Activated naive CD4-positive, alpha-beta T cell treated with anti-CD3 and anti-CD28 coated beads, Interleukin-2, amount 50 U/mL, for 24 hours (primary cell): ENCODE results near the gene SLC2A4RG.
A peak's percentile ranks its signal among the peaks of the same experiment; 100 is the strongest.

ENCODE experiments used
- H3K27ac Mint-ChIP-seq: one replicate; pipeline ENCODE4 v1.8.0; 2021; ENCODE audit warnings: mild to moderate bottlenecking, mixed read lengths
- H3K27me3 Mint-ChIP-seq: one replicate; pipeline ENCODE4 v1.8.0; 2021; ENCODE audit warnings: mixed read lengths
- H3K36me3 Mint-ChIP-seq: one replicate; pipeline ENCODE4 v1.8.0; 2021; ENCODE audit warnings: mixed read lengths
- H3K4me1 Mint-ChIP-seq: one replicate; pipeline ENCODE4 v1.8.0; 2021; ENCODE audit warnings: mixed read lengths
- H3K4me3 Mint-ChIP-seq: one replicate; pipeline ENCODE4 v1.8.0; 2021; ENCODE audit warnings: mild to moderate bottlenecking, mixed read lengths
- H3K9me3 Mint-ChIP-seq: one replicate; pipeline ENCODE4 v1.8.0; 2021; ENCODE audit warnings: mixed read lengths

SLC2A4RG gene

DNA sequence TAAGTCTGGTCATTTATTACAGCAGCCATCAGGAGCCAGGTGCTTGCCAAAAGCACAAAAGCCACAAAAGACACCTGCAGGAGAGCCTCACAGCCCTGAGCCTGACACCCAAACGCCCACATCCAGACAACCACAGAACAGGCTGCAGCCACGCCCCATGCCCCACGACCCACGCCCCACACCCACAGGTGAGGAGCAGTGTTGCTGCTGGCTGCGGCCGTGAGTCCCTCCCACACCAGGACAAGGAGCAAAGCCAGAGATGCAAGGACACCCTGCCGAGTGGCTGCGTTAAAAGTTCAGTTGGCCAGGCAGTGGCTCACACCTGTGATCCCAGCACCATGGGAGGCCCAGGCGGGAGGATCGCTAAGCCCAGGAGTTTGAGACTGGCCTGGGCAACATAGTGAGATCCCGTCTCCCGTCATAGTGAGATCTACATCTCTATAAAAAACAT, 43.0 kb downstream of the SLC2A4RG start:
- Mint-ChIP-seq H3K4me3 (no peak overlapping the region), H3K27ac (peak overlapping the region; percentile 30), H3K4me1 (peaks cover 12% of the 10 kb centered on the region)

DNA sequence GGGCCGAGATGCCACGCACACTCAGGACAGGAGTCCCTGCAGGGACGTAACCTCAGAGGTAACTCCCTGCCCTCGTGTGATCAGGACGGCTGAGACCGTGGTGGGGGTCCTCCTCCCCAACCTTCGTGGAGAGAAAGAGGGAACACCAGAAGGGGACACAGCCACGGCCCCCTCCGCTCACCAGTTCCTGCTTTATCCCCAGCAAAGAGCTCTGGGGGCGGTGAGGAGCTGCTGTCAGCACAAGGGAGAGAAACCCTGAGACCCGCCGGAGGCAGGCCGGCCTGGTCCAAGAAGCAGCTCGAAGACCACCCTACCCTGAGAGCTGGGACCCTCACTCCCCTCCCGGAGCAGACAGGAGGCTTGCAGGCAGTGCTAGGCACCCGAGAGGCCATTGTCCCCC, 44.4 kb downstream of the SLC2A4RG start:
- Mint-ChIP-seq H3K27me3 (no peaks in the 10 kb centered on the region), H3K36me3 (no peaks in the 10 kb centered on the region), H3K4me3 (no peak overlapping the region), H3K27ac (no peak overlapping the region), H3K4me1 (peaks cover 12% of the 10 kb centered on the region), H3K9me3 (no peaks in the 10 kb centered on the region)

More for the DNA sequence above, 43.0 kb downstream of the SLC2A4RG start:
- no peaks in the 10 kb centered on the region for H3K27me3 Mint-ChIP-seq
- H3K36me3 Mint-ChIP-seq, result no peaks in the 10 kb centered on the region
- no peaks in the 10 kb centered on the region for H3K9me3 Mint-ChIP-seq

DNA sequence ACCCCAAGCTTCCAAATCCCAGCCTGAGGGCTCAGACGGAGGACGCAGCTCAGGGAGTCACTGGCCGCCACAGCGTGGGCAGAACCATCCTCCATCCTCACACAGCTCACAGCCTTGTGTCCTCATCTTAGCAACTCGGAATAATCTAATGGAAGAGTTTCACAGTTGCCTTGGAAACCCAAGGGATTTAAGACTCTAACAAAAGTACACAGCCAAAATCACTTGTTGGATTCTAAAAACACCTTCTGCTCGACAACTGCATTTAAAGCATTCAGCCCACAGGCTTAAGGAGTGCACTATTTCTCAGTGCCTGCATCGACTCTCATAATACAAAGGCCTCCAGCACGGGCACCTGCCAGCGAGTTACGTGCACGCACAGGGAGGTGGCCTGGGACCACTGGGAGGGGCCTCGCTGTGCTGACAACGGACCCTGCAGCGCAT, 46.1 kb downstream of the SLC2A4RG start:
- H3K27me3 Mint-ChIP-seq, result no peaks in the 10 kb centered on the region
- no peaks in the 10 kb centered on the region for H3K36me3 Mint-ChIP-seq
- H3K27ac Mint-ChIP-seq, result no peak overlapping the region
- no peak overlapping the region for H3K4me3 Mint-ChIP-seq
- peaks cover 12% of the 10 kb centered on the region for H3K4me1 Mint-ChIP-seq
- no peaks in the 10 kb centered on the region for H3K9me3 Mint-ChIP-seq

DNA sequence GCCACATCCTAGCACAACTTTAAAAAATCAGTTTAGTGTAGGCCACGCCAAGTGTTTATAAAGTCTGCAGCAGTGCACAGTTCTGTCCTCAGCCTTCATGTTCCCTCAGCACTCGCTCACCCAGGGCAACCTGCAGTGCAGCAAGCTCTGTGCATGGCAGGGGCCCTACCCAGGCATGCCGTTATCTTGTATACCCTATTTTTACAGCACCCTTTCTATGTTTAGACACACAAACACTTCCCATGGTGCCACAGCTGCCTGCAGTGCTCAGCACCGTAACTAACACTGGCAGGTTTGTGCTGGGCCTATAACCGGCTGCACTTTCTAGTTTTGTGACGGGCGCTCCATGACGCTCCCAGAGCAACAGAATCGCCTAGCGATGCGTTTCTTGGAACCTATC, 47.7 kb downstream of the SLC2A4RG start:
- H3K36me3 Mint-ChIP-seq, result no peaks in the 10 kb centered on the region
- peaks cover 5% of the 10 kb centered on the region for H3K4me1 Mint-ChIP-seq
- H3K27ac Mint-ChIP-seq, result no peak overlapping the region
- no peaks in the 10 kb centered on the region for H3K9me3 Mint-ChIP-seq
- H3K27me3 Mint-ChIP-seq, result no peaks in the 10 kb centered on the region
- no peak overlapping the region for H3K4me3 Mint-ChIP-seq

DNA sequence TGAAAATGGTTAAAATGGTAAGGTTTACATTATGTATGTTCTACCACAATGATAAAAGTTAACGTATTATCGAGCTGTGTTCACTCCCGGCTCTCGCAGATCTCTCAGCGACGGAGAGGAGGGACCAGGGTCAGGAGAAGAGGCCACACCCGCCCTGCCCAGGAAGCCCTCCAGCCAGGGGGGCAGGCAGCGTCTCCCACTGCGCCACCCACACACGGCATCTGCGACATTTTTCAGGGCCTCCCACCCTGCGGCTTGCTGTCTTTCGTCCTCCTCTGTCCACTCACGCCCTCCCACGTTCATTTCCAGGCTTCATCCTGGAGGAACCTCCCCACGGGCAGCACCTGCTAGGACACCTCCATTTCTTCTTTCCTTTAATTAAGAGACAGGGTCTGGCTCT, 48.2 kb downstream of the SLC2A4RG start:
- Mint-ChIP-seq H3K36me3 (no peaks in the 10 kb centered on the region), H3K27ac (no peak overlapping the region), H3K4me1 (peaks cover under 1% of the 10 kb centered on the region), H3K4me3 (no peak overlapping the region), H3K27me3 (no peaks in the 10 kb centered on the region), H3K9me3 (no peaks in the 10 kb centered on the region)

DNA sequence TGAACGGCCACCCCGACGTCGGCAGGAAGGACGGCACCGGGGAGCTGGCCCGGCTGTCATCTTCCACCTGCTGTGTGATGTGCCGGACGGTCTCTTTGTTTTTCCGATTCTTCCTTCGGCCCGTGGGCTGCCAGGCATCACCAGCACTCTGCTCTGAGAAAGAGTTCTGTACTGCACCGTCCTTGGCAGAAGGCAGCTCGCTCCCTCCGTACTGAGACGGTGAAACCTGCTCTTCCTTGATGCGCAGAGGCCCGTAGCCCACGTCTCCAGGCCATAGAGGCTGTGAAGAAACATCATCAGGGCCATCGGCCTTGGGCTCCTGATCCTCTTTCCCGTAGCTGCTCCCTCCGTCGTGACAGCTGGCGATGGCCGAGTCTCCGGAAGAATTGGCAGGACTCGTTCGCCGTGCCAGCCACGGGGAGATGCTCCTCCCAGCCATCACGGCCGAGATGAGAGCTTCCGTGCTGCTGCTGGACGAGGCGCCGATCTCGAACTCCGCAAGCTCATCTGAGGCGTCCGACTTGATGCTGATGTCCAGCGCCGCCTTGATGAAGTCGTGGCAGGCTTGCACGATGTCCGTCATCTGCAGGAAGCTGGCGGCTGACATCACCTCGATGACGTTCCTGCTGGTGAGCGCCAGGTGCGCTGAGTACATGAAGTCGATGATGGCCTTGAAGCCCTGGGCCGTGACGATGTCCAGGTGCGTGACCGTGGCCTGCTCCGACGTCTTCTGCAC, 50.4 kb downstream of the SLC2A4RG start:
- H3K9me3 Mint-ChIP-seq, result no peaks in the 10 kb centered on the region
- H3K4me1 Mint-ChIP-seq, result no peaks in the 10 kb centered on the region
- no peaks in the 10 kb centered on the region for H3K27me3 Mint-ChIP-seq
- no peak overlapping the region for H3K4me3 Mint-ChIP-seq
- H3K36me3 Mint-ChIP-seq, result no peaks in the 10 kb centered on the region
- no peak overlapping the region for H3K27ac Mint-ChIP-seq

DNA sequence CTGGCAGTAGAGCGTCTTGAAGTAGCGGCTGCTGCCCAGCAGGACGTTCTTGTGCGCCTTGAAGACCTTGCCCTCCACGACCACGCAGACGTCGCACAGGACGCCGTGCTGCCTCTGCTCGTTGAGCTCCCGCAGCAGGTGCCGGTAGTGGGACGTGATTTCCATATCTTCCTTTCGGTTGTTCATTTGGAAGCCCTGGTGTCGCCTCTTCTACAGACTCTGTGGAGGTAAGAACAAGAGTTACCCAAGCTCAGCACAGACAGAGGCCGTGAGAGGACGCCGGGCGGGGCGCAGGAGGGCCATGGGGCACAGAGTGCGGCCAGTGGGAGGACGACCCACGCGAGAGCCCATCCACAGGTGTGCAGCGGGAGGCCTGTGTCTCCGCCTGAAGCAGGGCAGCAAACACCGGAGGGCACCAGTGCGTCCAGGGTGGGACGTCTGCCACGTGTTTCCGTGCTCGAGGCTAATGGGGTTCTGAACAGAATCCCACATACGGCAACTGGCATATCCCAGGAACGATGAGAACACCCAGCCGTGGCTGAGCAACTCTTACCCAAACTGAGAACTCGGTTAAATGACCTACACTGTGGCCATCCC, 51.1 kb downstream of the SLC2A4RG start:
- Mint-ChIP-seq H3K4me1 (no peaks in the 10 kb centered on the region), H3K27ac (no peak overlapping the region), H3K9me3 (no peaks in the 10 kb centered on the region), H3K27me3 (no peaks in the 10 kb centered on the region), H3K36me3 (no peaks in the 10 kb centered on the region), H3K4me3 (no peak overlapping the region)

DNA sequence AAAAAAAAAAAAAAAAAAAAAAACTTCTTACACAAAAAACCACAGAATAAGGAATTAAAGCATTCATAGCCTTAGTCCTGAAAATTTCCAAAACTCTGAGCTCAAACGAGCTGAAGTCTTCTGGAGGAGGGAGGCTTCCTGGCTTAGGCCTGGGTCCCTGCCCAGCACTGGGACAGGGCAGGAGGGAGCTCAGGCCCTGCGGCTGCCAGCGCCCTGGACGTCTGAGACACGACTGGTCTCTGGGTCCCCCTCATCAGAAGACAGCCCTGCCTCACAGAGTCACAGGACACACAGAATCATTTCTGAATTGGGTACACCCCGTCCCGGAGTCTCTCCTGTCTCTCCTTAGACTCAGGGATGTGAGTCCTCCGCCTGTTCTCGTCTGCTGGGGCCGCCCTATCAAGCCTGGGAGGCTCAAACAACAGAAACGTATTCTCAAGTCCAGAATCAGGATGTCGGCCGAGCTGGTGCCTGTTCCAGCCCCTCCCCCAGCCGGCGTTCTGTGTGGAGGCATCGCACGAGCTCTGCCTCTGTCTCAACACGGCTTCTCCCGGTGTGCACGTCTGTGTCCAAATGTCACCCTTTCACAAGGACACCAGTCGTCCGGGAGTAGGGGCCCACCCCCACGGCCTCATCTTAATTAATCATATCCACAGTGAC, 52.1 kb downstream of the SLC2A4RG start:
- H3K9me3 Mint-ChIP-seq, result no peaks in the 10 kb centered on the region
- H3K4me1 Mint-ChIP-seq, result no peaks in the 10 kb centered on the region
- H3K27ac Mint-ChIP-seq, result no peak overlapping the region
- no peak overlapping the region for H3K4me3 Mint-ChIP-seq
- H3K27me3 Mint-ChIP-seq, result no peaks in the 10 kb centered on the region
- H3K36me3 Mint-ChIP-seq, result no peaks in the 10 kb centered on the region

DNA sequence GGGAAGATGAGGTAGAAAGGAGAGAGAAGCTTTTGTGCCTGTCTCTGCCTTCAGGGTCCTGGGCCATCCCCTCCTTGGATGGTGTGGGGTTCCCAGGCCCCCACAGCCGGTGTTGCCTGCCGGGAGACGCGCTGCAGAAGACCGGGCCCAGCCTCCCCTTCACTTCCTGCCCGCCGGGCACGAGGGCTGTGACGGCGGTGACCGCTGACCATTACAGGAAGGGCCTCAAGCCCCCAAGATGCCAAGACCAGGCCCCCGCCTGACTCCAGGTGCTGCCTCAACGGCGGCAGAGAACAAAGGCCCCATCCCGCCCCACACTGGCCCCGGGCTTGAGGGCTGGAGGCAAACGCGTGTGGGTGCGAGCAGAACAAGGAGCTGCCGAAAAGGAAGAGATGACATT, 53.3 kb downstream of the SLC2A4RG start:
- no peaks in the 10 kb centered on the region for H3K36me3 Mint-ChIP-seq

More for the DNA sequence above, 53.3 kb downstream of the SLC2A4RG start:
- H3K4me1 Mint-ChIP-seq, result no peaks in the 10 kb centered on the region
- H3K27me3 Mint-ChIP-seq, result no peaks in the 10 kb centered on the region
- H3K4me3 Mint-ChIP-seq, result no peak overlapping the region
- H3K27ac Mint-ChIP-seq, result no peak overlapping the region
- H3K9me3 Mint-ChIP-seq, result no peaks in the 10 kb centered on the region
